HepG2 (cell line): ENCODE data around the gene THADA. TPM values are rescaled to one million over a fixed set of nuclear protein-coding genes. Genes with fewer than 3 reads are reported as not detected.
A peak's percentile ranks its signal among the peaks of the same experiment; 100 is the strongest.

Source experiments
- CBFB ChIP-seq: sonication (generic); formaldehyde crosslinking; IDR thresholded peaks from 2 replicates; pipeline ENCODE4 v1.4.0; 2020; ENCODE audit warnings: missing genetic modification reagents
- CREB1 ChIP-seq, 2 experiments: fragments of 450-650 bp in 1 of 2; IDR thresholded peaks; 2 replicates each; pipeline ENCODE4 v1.6.1; 2016 to 2017; ENCODE audit warnings: control low read depth in 1 of 2, mild to moderate bottlenecking in 1 of 2, missing compliant biosample characterization in 1 of 2, missing genetic modification characterization in 1 of 2
- EED ChIP-seq: sonication (generic); formaldehyde crosslinking; IDR thresholded peaks from 2 replicates; pipeline ENCODE4 v1.5.0; 2020; ENCODE audit warnings: mild to moderate bottlenecking, missing genetic modification reagents
- KLF9 ChIP-seq: IDR thresholded peaks from 2 replicates; pipeline ENCODE4 v1.6.1; 2016; ENCODE audit warnings: low read depth
- MAFK ChIP-seq, 2 experiments: IDR thresholded peaks in 1 of 2; conservative IDR thresholded peaks in 1 of 2; 2 replicates each; pipeline ENCODE4 v1.6.1; 2011; ENCODE audit warnings: improper control_type of control experiment in 2 of 2, low read length in 2 of 2
- MED1 ChIP-seq: sonication (generic); formaldehyde crosslinking; IDR thresholded peaks from 2 replicates; pipeline ENCODE4 v1.4.0; 2020; ENCODE audit warnings: missing genetic modification reagents
- MIXL1 ChIP-seq: IDR thresholded peaks from 2 replicates; pipeline ENCODE4 v1.6.1; 2016
- NFYC ChIP-seq: IDR thresholded peaks from 2 replicates; pipeline ENCODE4 v1.6.1; 2016; ENCODE audit warnings: missing genetic modification reagents, missing compliant biosample characterization
- RAD51 ChIP-seq: fragments of 450-650 bp; IDR thresholded peaks from 2 replicates; pipeline ENCODE4 v1.6.1; 2016; ENCODE audit warnings: borderline replicate concordance
- SNAI1 ChIP-seq: sonication (generic); formaldehyde crosslinking; IDR thresholded peaks from 2 replicates; pipeline ENCODE4 v1.5.0; 2020; ENCODE audit warnings: mild to moderate bottlenecking, missing genetic modification reagents, borderline replicate concordance
- TP53 ChIP-seq: sonication (generic); formaldehyde crosslinking; conservative IDR thresholded peaks from 2 replicates; pipeline ENCODE4 v1.4.0; 2020; ENCODE audit warnings: missing genetic modification reagents
- ZBTB21 ChIP-seq: sonication (generic); formaldehyde crosslinking; IDR thresholded peaks from 2 replicates; pipeline ENCODE4 v1.4.0; 2020; ENCODE audit warnings: missing genetic modification reagents
- ZMYM4 ChIP-seq: sonication (generic); formaldehyde crosslinking; IDR thresholded peaks from 2 replicates; pipeline ENCODE4 v1.8.1; 2023; ENCODE audit warnings: mild to moderate bottlenecking, missing genetic modification reagents
- polyA plus RNA-seq, 8 experiments: library from polyadenylated mRNA; depleted of rRNA in 3 of 8; stranded (reverse) in 7 of 8; unstranded in 1 of 8; fragments of >200 nt; fragmentation: Illumina TruSeq in 4 of 8; extraction: Trizol in 4 of 8; gene quantifications; 2 replicates each; pipeline versions ENCODE4 v1.2.1 to v1.2.3, GENCODE V29; 2011 to 2016; ENCODE audit warnings: low read depth in 4 of 8, missing spikeins in 1 of 8, mixed read lengths in 1 of 8; ENCODE audit not compliant: insufficient read depth in 1 of 8
- total RNA-seq, 5 experiments: library from RNA; depleted of rRNA; stranded (reverse); fragments of >200 nt; fragmentation: Illumina TruSeq; extraction: Trizol; gene quantifications; 2 replicates each; pipeline ENCODE4 v1.2.3, GENCODE V29; 2016; ENCODE audit warnings: low read depth in 1 of 5
- TF ChIP-seq, protein P1 (sequence below): sonication (generic); formaldehyde crosslinking; IDR thresholded peaks from 2 replicates; pipeline ENCODE4 v1.5.0; 2020; ENCODE audit warnings: mild to moderate bottlenecking, missing genetic modification reagents, borderline replicate concordance
- TF ChIP-seq, protein P2 (sequence below): sonication (generic); formaldehyde crosslinking; IDR thresholded peaks from 2 replicates; pipeline ENCODE4 v1.8.0; 2022; ENCODE audit warnings: low read depth, missing genetic modification reagents
- TF ChIP-seq, protein P3 (sequence below): sonication (generic); formaldehyde crosslinking; IDR thresholded peaks from 2 replicates; pipeline ENCODE4 v1.5.1; 2020; ENCODE audit warnings: missing genetic modification reagents, mild to moderate bottlenecking, borderline replicate concordance
- TF ChIP-seq, protein P4 (sequence below): sonication (generic); formaldehyde crosslinking; IDR thresholded peaks from 2 replicates; pipeline ENCODE4 v1.4.0; 2020; ENCODE audit warnings: missing genetic modification reagents

THADA gene
- total and polyA plus RNA-seq, 2 of the 13 experiments (the other 11 are each of a cell fraction or from before 2014, with no cell fraction given), result 12.7 to 21.7 TPM

DNA sequence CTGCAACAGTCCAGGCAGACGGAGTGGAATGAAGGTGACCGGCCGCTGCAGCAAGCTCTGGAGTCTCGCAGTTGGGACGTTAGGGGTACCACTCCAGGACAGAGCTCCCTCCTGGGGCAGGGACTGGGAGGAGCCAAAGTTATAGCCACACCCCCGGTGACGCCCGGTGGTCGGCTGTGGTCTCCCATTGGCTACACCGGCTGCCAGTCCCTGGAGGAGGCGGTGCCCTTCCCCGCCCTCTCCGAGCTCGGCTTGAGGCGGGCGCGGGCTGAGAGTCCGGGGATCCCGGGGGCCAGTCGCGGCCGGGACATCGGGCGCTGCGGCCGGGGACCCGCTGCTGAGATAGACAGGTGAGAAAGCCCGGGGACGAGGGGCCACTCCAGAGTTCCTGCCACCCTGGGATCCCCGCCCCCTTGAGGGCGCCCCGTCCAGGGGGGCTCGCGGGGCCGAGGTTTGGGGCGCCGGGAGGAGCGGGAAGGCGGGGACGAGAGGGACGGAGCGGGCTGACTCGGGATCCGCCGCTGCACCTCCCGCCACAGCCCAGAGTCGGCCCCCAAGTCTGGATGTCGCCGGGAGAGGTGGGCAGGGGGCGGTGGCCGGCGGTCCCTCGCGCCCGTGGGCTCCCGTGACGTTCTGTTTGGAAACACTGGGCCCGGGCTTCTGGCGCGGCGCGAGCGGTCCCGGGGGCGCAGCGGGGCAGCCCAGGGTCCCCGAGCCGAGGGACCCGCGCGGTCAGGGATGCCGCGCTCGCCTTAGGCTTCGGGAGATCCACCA is 41.4 kb upstream of the THADA start, which contains the start of gene PLEKHH2 (continued):
- peak; percentile 66; the same call in 1 of the 2 replicates for TF ChIP-seq ZMYM4 (CRISPR knock-in tag)
- TF ChIP-seq, protein P1, sequence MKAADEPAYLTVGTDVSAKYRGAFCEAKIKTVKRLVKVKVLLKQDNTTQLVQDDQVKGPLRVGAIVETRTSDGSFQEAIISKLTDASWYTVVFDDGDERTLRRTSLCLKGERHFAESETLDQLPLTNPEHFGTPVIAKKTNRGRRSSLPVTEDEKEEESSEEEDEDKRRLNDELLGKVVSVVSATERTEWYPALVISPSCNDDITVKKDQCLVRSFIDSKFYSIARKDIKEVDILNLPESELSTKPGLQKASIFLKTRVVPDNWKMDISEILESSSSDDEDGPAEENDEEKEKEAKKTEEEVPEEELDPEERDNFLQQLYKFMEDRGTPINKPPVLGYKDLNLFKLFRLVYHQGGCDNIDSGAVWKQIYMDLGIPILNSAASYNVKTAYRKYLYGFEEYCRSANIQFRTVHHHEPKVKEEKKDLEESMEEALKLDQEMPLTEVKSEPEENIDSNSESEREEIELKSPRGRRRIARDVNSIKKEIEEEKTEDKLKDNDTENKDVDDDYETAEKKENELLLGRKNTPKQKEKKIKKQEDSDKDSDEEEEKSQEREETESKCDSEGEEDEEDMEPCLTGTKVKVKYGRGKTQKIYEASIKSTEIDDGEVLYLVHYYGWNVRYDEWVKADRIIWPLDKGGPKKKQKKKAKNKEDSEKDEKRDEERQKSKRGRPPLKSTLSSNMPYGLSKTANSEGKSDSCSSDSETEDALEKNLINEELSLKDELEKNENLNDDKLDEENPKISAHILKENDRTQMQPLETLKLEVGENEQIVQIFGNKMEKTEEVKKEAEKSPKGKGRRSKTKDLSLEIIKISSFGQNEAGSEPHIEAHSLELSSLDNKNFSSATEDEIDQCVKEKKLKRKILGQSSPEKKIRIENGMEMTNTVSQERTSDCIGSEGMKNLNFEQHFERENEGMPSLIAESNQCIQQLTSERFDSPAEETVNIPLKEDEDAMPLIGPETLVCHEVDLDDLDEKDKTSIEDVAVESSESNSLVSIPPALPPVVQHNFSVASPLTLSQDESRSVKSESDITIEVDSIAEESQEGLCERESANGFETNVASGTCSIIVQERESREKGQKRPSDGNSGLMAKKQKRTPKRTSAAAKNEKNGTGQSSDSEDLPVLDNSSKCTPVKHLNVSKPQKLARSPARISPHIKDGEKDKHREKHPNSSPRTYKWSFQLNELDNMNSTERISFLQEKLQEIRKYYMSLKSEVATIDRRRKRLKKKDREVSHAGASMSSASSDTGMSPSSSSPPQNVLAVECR (CRISPR knock-in tag), result peak; percentile 71; the same call in 1 of the 2 replicates
- no peak for TF ChIP-seq SNAI1 (CRISPR knock-in tag)
- TF ChIP-seq CREB1 (IDR thresholded peaks at IDR 0.05), result peak; percentile 80
- peak; percentile 68 for TF ChIP-seq CREB1 (CRISPR knock-in tag; IDR thresholded peaks at IDR 0.05)
- TF ChIP-seq TP53 (CRISPR knock-in tag), result no peak
- peak; percentile 96 for TF ChIP-seq NFYC (CRISPR knock-in tag)
- no peak for TF ChIP-seq ZBTB21 (CRISPR knock-in tag)
- TF ChIP-seq, protein P2, sequence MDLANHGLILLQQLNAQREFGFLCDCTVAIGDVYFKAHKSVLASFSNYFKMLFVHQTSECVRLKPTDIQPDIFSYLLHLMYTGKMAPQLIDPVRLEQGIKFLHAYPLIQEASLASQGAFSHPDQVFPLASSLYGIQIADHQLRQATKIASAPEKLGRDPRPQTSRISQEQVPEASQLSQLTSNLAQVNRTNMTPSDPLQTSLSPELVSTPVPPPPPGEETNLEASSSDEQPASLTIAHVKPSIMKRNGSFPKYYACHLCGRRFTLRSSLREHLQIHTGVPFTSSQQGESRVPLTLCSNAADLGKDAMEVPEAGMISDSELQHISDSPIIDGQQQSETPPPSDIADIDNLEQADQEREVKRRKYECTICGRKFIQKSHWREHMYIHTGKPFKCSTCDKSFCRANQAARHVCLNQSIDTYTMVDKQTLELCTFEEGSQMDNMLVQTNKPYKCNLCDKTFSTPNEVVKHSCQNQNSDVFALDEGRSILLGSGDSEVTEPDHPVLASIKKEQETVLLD, result no peak
- TF ChIP-seq EED (CRISPR knock-in tag), result peak; percentile 47; the same call in 1 of the 2 replicates
- TF ChIP-seq RAD51, result no peak
- peak; percentile 34; the same call in 1 of the 2 replicates for TF ChIP-seq MED1 (CRISPR knock-in tag)
- no peak for TF ChIP-seq MAFK (conservative IDR thresholded peaks at IDR 0.05 in 1 of 2, IDR thresholded peaks at IDR 0.05 in 1 of 2; ENCODE audit: low read length in 2 of 2)
- TF ChIP-seq MIXL1, result no peak
- TF ChIP-seq CBFB (CRISPR knock-in tag), result no peak; the same call in 1 of the 2 replicates
- TF ChIP-seq, protein P3, sequence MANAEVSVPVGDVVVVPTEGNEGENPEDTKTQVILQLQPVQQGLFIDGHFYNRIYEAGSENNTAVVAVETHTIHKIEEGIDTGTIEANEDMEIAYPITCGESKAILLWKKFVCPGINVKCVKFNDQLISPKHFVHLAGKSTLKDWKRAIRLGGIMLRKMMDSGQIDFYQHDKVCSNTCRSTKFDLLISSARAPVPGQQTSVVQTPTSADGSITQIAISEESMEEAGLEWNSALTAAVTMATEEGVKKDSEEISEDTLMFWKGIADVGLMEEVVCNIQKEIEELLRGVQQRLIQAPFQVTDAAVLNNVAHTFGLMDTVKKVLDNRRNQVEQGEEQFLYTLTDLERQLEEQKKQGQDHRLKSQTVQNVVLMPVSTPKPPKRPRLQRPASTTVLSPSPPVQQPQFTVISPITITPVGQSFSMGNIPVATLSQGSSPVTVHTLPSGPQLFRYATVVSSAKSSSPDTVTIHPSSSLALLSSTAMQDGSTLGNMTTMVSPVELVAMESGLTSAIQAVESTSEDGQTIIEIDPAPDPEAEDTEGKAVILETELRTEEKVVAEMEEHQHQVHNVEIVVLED (CRISPR knock-in tag), result no peak
- TF ChIP-seq, protein P4, sequence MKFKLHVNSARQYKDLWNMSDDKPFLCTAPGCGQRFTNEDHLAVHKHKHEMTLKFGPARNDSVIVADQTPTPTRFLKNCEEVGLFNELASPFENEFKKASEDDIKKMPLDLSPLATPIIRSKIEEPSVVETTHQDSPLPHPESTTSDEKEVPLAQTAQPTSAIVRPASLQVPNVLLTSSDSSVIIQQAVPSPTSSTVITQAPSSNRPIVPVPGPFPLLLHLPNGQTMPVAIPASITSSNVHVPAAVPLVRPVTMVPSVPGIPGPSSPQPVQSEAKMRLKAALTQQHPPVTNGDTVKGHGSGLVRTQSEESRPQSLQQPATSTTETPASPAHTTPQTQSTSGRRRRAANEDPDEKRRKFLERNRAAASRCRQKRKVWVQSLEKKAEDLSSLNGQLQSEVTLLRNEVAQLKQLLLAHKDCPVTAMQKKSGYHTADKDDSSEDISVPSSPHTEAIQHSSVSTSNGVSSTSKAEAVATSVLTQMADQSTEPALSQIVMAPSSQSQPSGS, result no peak
- TF ChIP-seq KLF9 (CRISPR knock-in tag), result no peak
